ENCODE results near the gene ADAMTS17.

DNA sequence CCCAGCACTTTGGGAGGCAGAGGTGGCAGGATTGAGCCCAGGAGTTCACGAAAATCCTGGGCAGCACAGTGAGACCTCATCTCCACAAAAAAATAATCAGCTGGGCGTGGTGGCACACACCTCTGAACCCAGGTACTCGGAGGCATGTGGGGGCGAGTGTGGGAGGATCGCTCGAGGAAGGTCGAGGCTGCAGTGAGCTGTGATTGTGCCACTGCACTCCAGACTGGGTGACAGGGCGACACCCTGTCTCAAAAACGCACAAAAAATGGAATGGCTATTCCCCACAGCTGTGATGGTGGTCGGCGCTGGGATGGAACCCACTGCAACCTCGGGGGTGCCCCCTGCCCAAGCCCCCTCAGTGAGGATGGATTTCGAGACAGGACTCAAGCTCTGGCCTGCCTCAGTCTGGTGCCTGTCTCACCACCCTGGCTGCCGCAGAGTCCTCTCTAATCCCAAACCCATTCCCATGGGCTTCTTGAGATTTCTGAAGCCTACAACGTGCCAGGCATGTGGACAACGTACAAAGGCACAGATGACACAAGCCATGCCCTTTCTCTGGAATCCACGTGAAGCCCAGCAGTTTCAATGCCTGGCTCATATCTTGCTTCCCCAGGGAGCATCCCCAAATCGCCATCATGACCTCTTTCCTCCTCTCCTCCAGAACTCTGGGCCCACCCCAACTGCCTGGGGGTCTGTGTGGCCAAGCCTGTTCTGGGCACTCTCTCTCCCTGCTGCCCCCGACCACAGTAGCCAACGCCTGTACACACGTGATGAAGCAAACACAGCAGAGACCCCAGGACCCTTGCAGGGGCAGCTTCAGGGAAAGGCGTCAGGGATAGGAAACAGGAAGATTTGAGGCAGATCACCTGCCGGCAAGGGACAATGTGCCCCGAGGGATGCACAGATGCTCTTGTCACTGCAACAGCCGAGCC lies 32.4 kb downstream of the ADAMTS17 start:
- TF ChIP-seq EP300 (IDR thresholded peaks at IDR 0.05; ENCODE audit: borderline replicate concordance): no peak
- no peak for TF ChIP-seq CEBPB (IDR thresholded peaks at IDR 0.05)
- TF ChIP-seq ZBTB7A (IDR thresholded peaks at IDR 0.05; ENCODE audit: low read depth): no peak
- no peak for TF ChIP-seq MAX (IDR thresholded peaks at IDR 0.05)
- no peak for TF ChIP-seq TCF12 (IDR thresholded peaks at IDR 0.05; ENCODE audit: low read depth)
- TF ChIP-seq RAD21 (IDR thresholded peaks at IDR 0.05; ENCODE audit: low read depth): no peak

Measured in Ishikawa (cell line).